Esophagus (tissue), 2 donors: ENCODE data around the gene CD2BP2. TPM values are rescaled to one million over a fixed set of nuclear protein-coding genes. Genes with fewer than 3 reads are reported as not detected.

Experiments
- H3K27ac ChIP-seq, 2 donors: one replicate each; pipeline ENCODE4 v1.5.1; 2013; ENCODE audit warnings: low read depth in 2 of 2, mild to moderate bottlenecking in 2 of 2, inconsistent platforms in 1 of 2, low read length in 1 of 2, moderate library complexity in 1 of 2
- H3K27me3 ChIP-seq, 2 donors: one replicate each; pipeline ENCODE4 v1.6.1; 2013; ENCODE audit warnings: low read length in 2 of 2, control low read depth in 1 of 2, mild to moderate bottlenecking in 1 of 2; ENCODE audit not compliant: insufficient read depth in 2 of 2, control insufficient read depth in 1 of 2
- H3K36me3 ChIP-seq, 2 donors: one replicate each; pipeline ENCODE4 v1.6.1; 2013; ENCODE audit warnings: low read length in 1 of 2; ENCODE audit not compliant: control insufficient read depth in 2 of 2, insufficient read depth in 2 of 2
- H3K4me1 ChIP-seq, 2 donors: one replicate each; pipeline ENCODE4 v1.6.1; 2013; ENCODE audit warnings: low read length in 1 of 2; ENCODE audit not compliant: control insufficient read depth in 2 of 2, insufficient read depth in 2 of 2
- H3K4me3 ChIP-seq, 2 donors: one replicate each; pipeline ENCODE4 v1.5.1; 2013; ENCODE audit warnings: low read length in 2 of 2, mild to moderate bottlenecking in 2 of 2, low read depth in 1 of 2, moderate library complexity in 1 of 2
- H3K9me3 ChIP-seq, 2 donors: one replicate each; pipeline ENCODE4 v1.6.1; 2013; ENCODE audit warnings: mild to moderate bottlenecking in 2 of 2, low read depth in 1 of 2, low read length in 1 of 2, moderate library complexity in 1 of 2; ENCODE audit not compliant: control insufficient read depth in 2 of 2, insufficient read depth in 1 of 2
- WGBS, 2 donors: extraction: QIAGEN DNeasy Blood & Tissue Kit; methylation state at CpG; one replicate each; pipeline ENCODE4 v1.1.7; 2013; 5-methylcytosine and 5-hydroxymethylcytosine counted together
- polyA plus RNA-seq, 2 donors: library from polyadenylated mRNA; stranded (reverse); fragments of 200-250 nt; gene quantifications; one replicate each; pipeline ENCODE4 v1.2.3, GENCODE V29; 2013
- donor health status: healthy with polysubstance abuse.
- donor health status: Bipolar disorder and iron deficiency.

CD2BP2 gene
- polyA plus RNA-seq, 2 donors = 25.2 to 34.3 TPM

DNA sequence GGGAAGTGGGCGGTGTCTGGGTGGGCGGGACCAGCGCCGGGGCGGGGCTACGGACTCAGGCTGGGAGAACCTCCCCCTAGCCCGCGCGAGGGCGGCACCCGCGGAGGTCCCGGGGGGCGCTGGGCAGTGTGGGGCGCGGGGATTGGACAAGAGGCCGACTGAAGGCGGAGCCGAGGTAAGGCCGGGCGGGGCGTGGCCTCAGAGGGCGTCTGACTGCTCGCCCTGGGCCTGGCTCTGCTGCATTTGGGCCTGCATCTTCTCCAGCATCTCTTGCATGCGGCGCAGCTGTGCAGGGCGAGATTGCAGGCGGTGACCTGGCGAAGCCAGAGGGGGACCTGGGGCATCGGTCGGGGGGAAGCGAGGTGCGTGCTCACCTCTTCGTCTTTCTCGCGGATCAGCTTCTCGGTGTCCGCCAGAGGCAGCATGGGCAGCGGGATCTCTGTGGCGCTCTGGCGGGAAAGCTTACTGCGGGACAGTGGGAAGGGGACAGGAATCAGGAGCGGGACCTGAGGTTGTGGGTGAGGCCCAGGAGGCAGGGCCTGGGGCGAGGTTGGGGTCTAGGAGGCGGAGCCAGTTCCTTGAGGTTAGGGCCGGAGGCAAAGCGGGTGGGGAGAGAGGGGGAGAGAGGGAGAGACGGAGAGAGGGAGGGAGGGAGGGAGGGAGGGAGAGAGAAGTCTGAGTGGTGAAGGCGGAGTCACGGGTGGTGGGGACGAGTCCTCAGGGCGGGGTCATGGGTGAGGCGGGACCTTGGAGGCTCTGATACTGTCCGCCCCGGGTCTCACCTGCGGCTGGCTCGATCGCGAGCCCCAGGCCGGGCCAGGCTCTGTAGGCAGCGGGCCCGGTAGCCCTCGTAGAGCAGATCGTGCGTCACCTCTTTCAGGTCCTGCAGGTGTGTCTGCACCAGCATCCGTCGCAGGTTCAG, 23.4 kb upstream of the CD2BP2 start:
- H3K9me3 ChIP-seq = no peaks in the 10 kb centered on the region
- H3K4me1 ChIP-seq = peaks cover 4 to 8% of the 10 kb centered on the region in 2 donors
- no peaks in the 10 kb centered on the region for H3K27me3 ChIP-seq
- WGBS, 2 donors = 1% methylated on average over 51 to 67 of the region's 67 CpGs
- H3K4me3 ChIP-seq = peak overlapping the region; percentile 58 to 73
- H3K36me3 ChIP-seq = no peaks in the 10 kb centered on the region
- peak overlapping the region; percentile 100 for H3K27ac ChIP-seq

DNA sequence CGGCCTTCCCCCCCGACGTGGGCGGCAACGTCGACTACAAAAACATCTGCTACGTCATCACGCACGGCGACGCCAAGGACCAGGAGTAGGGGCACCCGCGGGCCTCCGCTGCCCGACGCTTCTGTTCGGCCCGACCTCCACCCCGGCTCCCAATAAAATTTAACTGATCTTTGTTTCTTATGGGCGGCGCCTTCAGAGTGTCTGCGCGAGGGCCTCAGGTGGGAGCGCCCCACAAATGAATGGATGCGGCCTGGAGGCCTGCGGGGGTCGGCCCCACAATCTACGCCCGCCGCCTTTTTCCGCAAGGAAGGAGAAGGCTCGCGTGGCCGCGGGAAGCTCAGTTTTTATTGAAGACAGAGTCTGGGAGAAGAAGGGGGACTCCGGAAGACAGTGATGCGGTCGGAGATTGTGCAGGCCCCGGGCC, 22.7 kb upstream of the CD2BP2 start:
- H3K27ac ChIP-seq = peak overlapping the region; percentile 100
- no peaks in the 10 kb centered on the region for H3K27me3 ChIP-seq
- H3K9me3 ChIP-seq = no peaks in the 10 kb centered on the region
- H3K36me3 ChIP-seq = no peaks in the 10 kb centered on the region
- H3K4me3 ChIP-seq = peak overlapping the region; percentile 55 to 73
- 0 to 1% methylated on average over 39 of the region's 39 CpGs for WGBS, 2 donors
- H3K4me1 ChIP-seq = peaks cover 4 to 8% of the 10 kb centered on the region in 2 donors

DNA sequence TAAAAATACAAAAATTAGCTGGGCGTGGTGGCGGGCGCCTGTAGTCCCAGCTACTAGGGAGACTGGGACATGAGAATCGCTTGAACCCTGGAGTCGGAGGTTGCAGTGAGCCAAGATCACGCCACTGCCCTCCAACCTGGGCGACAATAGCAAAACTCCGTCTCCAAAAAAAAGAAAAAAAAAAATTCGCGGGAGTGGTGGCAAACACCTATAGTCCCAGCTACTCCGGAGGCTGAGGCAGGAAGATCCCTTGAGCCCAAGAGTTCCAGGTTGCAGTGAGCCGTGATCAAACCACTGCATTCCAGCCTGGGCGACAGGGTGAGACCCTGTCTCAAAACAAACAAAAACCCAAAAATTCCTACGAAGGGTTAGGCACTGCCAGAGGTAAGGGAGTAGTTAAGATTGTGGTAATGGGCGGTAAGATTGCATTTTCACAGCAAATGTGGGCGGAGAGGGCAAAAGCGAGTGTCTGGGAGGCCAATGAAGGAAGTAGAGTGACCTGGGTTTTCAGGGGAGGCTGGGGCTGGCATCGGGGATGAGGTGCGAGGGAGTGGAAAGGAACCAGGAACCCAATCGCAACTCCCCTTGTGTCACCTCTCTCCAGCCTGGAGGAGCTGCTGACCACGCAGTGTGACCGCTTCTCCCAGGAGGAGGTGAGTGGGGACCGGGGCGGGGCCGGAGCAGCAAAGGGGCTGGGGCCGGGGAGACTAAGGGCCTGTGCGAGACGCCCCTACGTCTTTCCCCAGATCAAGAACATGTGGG, 22.1 kb upstream of the CD2BP2 start:
- Histone ChIP-seq H3K9me3 (no peaks in the 10 kb centered on the region), H3K4me3 (peak overlapping the region; percentile 55 to 73), H3K4me1 (peaks cover 4 to 8% of the 10 kb centered on the region in 2 donors), H3K27me3 (no peaks in the 10 kb centered on the region), H3K27ac (peak overlapping the region; percentile 100), H3K36me3 (no peaks in the 10 kb centered on the region)
- 30 to 33% methylated on average over 29 of the region's 29 CpGs for WGBS, 2 donors

DNA sequence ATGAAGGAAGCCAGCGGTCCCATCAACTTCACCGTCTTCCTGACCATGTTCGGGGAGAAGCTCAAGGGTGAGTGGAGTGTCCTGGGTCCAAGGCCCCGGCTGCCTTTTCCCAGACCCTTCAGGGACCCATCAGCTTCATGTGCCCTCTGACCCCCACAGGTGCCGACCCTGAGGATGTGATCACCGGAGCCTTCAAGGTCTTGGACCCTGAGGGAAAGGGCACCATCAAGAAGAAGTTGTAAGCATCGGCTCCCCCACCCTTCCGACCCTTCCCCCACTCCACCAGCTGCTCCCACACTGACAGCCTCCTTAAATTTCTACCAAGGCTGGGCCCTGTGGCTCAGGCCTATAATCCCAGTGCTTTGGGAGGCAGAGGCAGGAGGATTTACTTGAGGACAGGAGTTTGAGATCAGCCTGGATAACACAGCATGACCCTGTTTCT, 21.4 kb upstream of the CD2BP2 start:
- Histone ChIP-seq H3K36me3 (no peaks in the 10 kb centered on the region), H3K27ac (peak overlapping the region in 1 of 2 donors; percentile 16), H3K4me1 (peaks cover 4 to 8% of the 10 kb centered on the region in 2 donors), H3K4me3 (no peak overlapping the region), H3K9me3 (no peaks in the 10 kb centered on the region), H3K27me3 (no peaks in the 10 kb centered on the region)
- 89 to 90% methylated on average over 8 of the region's 8 CpGs for WGBS, 2 donors

DNA sequence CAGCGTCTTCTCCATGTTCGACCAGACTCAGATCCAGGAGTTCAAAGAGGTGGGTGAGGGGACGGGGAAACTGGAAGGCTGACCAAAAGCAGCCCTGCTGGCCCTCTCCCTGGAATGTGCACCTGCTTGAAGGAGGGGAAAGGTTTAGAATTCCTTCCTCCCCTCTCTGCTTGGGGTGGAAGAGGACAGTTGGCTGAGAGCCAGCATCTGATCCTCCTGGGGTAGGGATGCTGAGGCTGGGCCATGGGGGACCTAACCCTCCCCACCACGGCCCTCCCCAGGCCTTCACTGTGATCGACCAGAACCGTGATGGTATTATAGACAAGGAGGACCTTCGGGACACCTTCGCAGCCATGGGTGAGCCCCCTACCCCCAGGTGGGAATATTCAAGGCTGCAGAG, 20.8 kb upstream of the CD2BP2 start:
- Histone ChIP-seq H3K9me3 (no peaks in the 10 kb centered on the region), H3K27ac (no peak overlapping the region)
- 89 to 92% methylated on average over 7 to 8 of the region's 8 CpGs for WGBS, 2 donors

DNA sequence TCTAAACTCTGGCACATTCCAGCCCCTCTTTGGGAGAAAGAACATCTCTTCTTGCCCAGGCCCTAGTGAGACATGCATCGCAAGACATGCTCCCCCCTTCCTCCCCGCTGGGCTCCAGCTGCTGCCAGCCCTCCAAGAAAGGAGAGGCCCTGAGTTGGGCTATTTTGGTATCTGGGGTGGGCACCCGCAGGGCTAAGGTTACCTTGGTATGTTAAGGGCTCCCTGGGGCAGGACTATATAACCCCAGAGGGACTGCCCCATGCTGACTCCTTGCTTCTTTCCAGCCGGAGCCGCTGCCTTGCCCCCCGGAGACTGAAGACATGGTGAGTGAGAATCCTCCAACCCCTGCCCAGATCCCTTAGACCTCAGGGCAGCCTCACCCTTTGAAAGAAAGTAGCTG, 19.4 kb upstream of the CD2BP2 start, which contains the start of gene MYL11:
TSS of gene MYL11 (plus strand) at position 265 of the 400 bp plus-strand sequence. CDS start at position 321, 56 bp downstream.
- H3K4me3 ChIP-seq = no peak within 1 kb of the TSS
- 88 to 91% methylated on average over 6 of the region's 6 CpGs for WGBS, 2 donors
- no peak within 1 kb of the TSS for H3K27ac ChIP-seq
- no peaks in the 10 kb centered on the region for H3K36me3 ChIP-seq
- H3K27me3 ChIP-seq = no peaks in the 10 kb centered on the region
- no peaks in the 10 kb centered on the region for H3K9me3 ChIP-seq
- peaks cover 4 to 8% of the 10 kb centered on the region in 2 donors for H3K4me1 ChIP-seq

More for the DNA sequence above, 20.8 kb upstream of the CD2BP2 start:
- Histone ChIP-seq H3K4me3 (no peak overlapping the region), H3K36me3 (no peaks in the 10 kb centered on the region), H3K27me3 (no peaks in the 10 kb centered on the region), H3K4me1 (peaks cover 4 to 8% of the 10 kb centered on the region in 2 donors)

DNA sequence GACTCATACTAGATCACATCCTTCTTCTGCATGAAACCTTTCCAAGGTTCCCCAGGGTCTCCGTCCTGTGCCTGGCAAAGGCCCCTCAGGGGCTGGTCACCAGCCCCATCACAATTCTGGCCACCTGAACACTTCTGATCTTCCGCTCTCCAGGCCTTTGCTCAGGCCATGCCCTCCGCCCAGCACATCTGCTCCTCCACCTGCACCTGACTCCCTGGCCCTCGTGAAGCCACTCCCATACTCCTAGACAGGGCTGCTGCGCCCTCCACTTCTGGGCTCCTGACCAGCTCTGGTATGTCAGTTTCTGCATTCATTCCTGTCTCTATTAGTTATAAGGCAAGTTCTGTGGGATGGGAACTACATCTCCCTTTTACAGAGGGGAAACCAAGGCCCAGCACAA, 17.6 kb upstream of the CD2BP2 start:
- no peak overlapping the region for H3K27ac ChIP-seq
- no peak overlapping the region for H3K4me3 ChIP-seq
- H3K4me1 ChIP-seq = peaks cover 0 to 9% of the 10 kb centered on the region in 2 donors
- no peaks in the 10 kb centered on the region for H3K27me3 ChIP-seq
- no peaks in the 10 kb centered on the region for H3K9me3 ChIP-seq
- H3K36me3 ChIP-seq = no peaks in the 10 kb centered on the region
- 89% methylated on average over 5 of the region's 5 CpGs for WGBS, 2 donors

DNA sequence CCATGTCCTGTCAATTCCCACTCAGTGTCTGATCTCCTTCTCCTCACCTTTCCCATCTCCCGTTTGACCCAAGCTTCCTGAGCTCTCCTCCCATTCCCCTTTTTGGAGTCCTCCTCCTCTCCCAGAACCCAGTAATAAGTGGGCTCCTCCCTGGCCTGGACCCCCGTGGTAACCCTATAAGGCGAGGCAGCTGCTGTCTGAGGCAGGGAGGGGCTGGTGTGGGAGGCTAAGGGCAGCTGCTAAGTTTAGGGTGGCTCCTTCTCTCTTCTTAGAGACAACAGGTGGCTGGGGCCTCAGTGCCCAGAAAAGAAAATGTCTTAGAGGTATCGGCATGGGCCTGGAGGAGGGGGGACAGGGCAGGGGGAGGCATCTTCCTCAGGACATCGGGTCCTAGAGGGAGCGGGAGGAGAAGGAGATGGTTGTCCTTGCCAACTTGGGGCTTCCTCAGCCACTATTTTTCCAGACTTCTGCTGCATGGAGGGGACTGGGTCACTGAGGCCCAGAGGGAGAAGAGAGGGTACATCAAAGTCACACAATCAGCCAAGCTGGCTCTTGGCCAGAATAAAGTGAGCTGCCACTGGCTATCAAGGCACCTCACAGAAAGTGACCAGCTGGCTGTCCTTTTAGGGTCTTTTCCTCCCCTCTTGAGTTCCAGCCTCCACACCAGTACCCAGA, 17.1 kb upstream of the CD2BP2 start:
- H3K27me3 ChIP-seq = no peaks in the 10 kb centered on the region
- H3K27ac ChIP-seq = no peak overlapping the region
- no peaks in the 10 kb centered on the region for H3K9me3 ChIP-seq
- H3K4me3 ChIP-seq = no peak overlapping the region
- WGBS, 2 donors = 78 to 86% methylated on average over 6 of the region's 6 CpGs
- peaks cover 0 to 2% of the 10 kb centered on the region in 2 donors for H3K36me3 ChIP-seq
- peaks cover 0 to 13% of the 10 kb centered on the region in 2 donors for H3K4me1 ChIP-seq

DNA sequence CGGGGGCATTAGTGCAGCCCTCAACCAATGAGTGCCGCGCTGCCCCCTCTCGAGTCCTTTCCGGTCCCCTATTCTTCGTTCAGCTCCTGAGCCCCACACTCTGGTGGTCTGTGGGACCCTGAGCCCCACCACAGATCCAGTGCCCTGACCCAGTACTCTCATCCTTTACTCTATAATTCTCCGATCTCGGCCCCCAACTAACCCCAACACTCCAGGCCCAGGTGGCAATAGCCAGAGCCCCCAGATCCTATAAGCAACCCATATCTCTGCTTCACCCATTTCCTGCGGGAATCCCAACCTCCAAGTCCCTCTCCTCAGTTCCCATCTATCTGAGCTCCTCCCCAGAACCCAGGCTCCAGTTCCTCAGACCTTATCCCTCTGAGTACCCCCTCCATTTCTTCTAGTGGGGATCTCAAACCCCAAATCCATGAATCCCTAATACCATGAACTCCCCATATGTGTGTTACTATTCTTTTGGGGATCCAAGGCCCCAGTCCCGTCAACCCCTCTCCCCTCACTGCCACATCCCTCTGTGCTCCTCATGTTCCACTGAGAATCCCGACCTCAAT, 16.2 kb upstream of the CD2BP2 start:
- peak overlapping the region; percentile 38 to 44 for H3K4me3 ChIP-seq
- H3K27ac ChIP-seq = peak overlapping the region; percentile 73 to 95
- H3K9me3 ChIP-seq = no peaks in the 10 kb centered on the region
- peaks cover 0 to 13% of the 10 kb centered on the region in 2 donors for H3K4me1 ChIP-seq
- H3K27me3 ChIP-seq = no peaks in the 10 kb centered on the region
- 20 to 29% methylated on average over 8 to 11 of the region's 11 CpGs for WGBS, 2 donors
- H3K36me3 ChIP-seq = peaks cover 0 to 6% of the 10 kb centered on the region in 2 donors
